Stimulated activated CD4-positive, alpha-beta T cell treated with anti-CD3 and anti-CD28 coated beads, TNF-alpha, amount 100 ng/mL, for 1 hour (primary cell): Measurements from ENCODE around the gene PRKAA1.
"Not testable (repeated sequence)": the region's sequence is repeated elsewhere in the genome, so short reads cannot be mapped to it uniquely, and the experiment has no call there.

ENCODE experiments used
- DNase-seq, 3 donors: peaks; one replicate each; pipeline ENCODE4 v3.0.0-alpha.2; 2020; ENCODE audit warnings: low read depth in 3 of 3, low spot score in 1 of 3

Gene PRKAA1

GRCh38 chr5:40734986-40735385 lies 63.2 kb downstream of the PRKAA1 start:
- no peak for DNase-seq

DNA sequence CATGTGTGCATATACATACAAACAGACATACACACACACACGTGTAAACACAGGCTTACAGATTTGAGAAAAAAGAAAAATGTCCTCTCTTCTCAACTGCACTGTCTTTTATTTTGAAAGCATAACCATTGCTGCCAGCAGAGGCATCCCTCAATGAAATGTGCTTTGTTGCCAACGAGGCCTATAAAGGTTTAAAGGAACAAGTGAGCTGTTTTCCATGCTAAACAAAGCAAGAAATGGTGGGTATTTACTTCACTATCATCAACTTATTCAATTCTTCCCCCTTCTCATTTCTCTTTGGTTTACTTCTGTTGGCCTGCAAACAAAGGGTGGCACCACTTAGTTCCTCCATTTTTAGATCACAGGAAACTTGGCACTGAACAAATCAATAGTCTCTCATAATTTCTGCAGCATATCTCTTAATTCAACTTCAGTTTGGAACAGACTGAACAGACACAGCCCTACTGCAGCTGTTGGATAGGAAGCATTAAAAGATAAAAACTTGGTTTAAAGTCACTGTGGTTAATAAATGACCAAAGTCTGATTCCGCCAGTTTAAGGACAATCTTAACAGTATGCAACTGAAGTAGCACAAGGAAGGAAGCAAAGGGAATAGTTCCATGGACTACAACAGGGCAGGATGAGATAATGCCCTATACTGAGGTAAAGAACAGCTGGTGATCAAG lies 64.2 kb downstream of the PRKAA1 start:
- DNase-seq, result no peak

- DNase-seq, result no peak
Measured at GRCh38 chr5:40733434-40733833, 64.7 kb downstream of the PRKAA1 start.

GRCh38 chr5:40722497-40722911 lies 75.7 kb downstream of the PRKAA1 start:
- not testable (repeated sequence) for DNase-seq

GRCh38 chr5:40720069-40720468 lies 78.1 kb downstream of the PRKAA1 start:
- no peak for DNase-seq

DNA sequence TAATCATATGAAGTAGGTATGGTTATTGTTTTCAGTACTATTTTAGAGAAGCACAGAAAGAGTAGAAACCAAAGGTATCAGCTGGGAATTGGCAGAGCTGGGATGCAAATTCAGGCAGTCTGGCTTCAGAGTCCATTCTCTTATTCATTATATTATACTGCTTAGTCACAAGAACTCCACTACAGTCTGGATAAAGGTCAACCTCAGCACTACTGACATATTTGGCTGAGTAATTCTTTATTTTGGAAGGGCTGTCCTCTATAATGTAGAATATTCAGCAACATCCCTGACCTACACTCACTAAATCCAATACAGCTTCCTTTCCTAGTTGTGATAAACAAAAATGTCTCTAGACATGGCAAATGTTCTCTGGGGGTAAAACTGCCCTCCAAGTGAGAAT lies 80.9 kb downstream of the PRKAA1 start:
- no peak for DNase-seq

- no peak for DNase-seq
Measured at GRCh38 chr5:40716590-40716989, 81.6 kb downstream of the PRKAA1 start.

DNA sequence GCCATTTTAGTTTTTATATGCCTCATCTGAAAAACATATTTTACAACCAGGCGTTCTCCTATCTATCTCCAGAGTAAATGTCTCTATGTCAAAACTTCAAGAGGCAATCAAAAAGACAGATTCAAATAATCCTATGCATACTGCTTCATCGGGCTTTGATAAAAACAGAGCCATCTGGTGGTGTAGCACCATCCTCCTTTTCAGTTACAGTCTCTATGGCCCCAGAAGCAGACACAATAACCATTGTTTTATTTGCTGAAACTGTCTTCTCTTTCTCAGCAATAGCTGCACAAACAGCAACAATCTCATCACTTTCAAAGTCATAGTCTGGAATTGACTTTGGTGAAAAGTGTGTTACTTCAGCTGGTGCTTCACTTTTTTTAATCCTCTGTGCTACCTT lies 82.2 kb downstream of the PRKAA1 start:
- DNase-seq, result no peak

- no peak for DNase-seq
Measured at GRCh38 chr5:40714001-40714400, 84.2 kb downstream of the PRKAA1 start.

DNA sequence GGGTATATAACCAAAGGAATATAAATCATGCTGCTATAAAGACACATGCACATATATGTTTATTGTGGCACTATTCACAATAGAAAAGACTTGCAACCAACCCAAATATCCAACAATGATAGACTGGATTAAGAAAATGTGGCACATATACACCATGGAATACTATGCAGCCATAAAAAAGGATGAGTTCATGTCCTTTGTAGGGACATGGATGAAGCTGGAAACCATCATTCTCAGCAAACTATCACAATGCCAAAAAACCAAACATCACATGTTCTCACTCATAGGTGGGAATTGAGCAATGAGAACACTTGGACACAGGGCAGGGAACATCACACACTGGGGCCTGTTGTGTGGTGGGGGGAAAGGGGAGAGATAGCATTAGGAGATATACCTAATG lies 87.6 kb downstream of the PRKAA1 start:
- DNase-seq, result not testable (repeated sequence)
